Stimulated activated CD4-positive, alpha-beta T cell treated with anti-CD3 and anti-CD28 coated beads, TNF-alpha, amount 100 ng/mL, for 48 hours (primary cell): Measurements from ENCODE around the gene DMD.
"Not testable (repeated sequence)": the region's sequence is repeated elsewhere in the genome, so short reads cannot be mapped to it uniquely, and the experiment has no call there.

Experiments used
- DNase-seq, 3 donors: peaks; one replicate each; pipeline ENCODE4 v3.0.0-alpha.2; 2020; ENCODE audit warnings: low read depth in 3 of 3

Gene DMD

GRCh38 chrX:33156152-33156726 lies 55.1 kb downstream of the DMD start:
- DNase-seq = no peak

- DNase-seq = no peak
These were observed 61.8 kb downstream of the DMD start for GRCh38 chrX:33149580-33149979.

- DNase-seq = no peak
These were observed 62.3 kb downstream of the DMD start for GRCh38 chrX:33149085-33149484.

GRCh38 chrX:33142331-33142730 lies 69.0 kb downstream of the DMD start:
- no peak for DNase-seq

GRCh38 chrX:33138677-33139249 lies 72.6 kb downstream of the DMD start:
- DNase-seq = no peak

- DNase-seq = no peak
These were observed 77.2 kb downstream of the DMD start for GRCh38 chrX:33134164-33134563.

GRCh38 chrX:33133320-33133719 lies 78.0 kb downstream of the DMD start:
- no peak for DNase-seq

GRCh38 chrX:33132569-33132968 lies 78.8 kb downstream of the DMD start:
- no peak for DNase-seq

- no peak for DNase-seq
These were observed 81.7 kb downstream of the DMD start for GRCh38 chrX:33129607-33130006.

- DNase-seq = no peak
These were observed 83.1 kb downstream of the DMD start for GRCh38 chrX:33128048-33128805.

GRCh38 chrX:33126469-33126868 lies 84.9 kb downstream of the DMD start:
- no peak for DNase-seq

GRCh38 chrX:33109858-33110257 lies 101.5 kb downstream of the DMD start:
- no peak for DNase-seq

GRCh38 chrX:33106737-33107136 lies 104.6 kb downstream of the DMD start:
- DNase-seq = no peak

GRCh38 chrX:33095079-33095478 lies 116.3 kb downstream of the DMD start:
- no peak for DNase-seq

GRCh38 chrX:33087411-33087810 lies 123.9 kb downstream of the DMD start:
- DNase-seq = no peak

- no peak for DNase-seq
These were observed 124.5 kb downstream of the DMD start for GRCh38 chrX:33086886-33087285.

- no peak for DNase-seq
These were observed 129.0 kb downstream of the DMD start for GRCh38 chrX:33082371-33082770.

GRCh38 chrX:33078273-33078672 lies 133.1 kb downstream of the DMD start:
- no peak for DNase-seq

- DNase-seq = not testable (repeated sequence)
These were observed 137.7 kb downstream of the DMD start for GRCh38 chrX:33073660-33074059.

GRCh38 chrX:33065415-33065814 lies 145.9 kb downstream of the DMD start:
- DNase-seq = no peak

GRCh38 chrX:33062041-33062440 lies 149.3 kb downstream of the DMD start:
- no peak for DNase-seq

GRCh38 chrX:33053001-33053400 lies 158.3 kb downstream of the DMD start:
- no peak for DNase-seq

GRCh38 chrX:33045882-33046281 lies 165.5 kb downstream of the DMD start:
- no peak for DNase-seq
